ES-I3 (cell line): Measurements from ENCODE around the gene MICAL2.

Experiments used
- H3K36me3 ChIP-seq: 2 replicates; pipeline ENCODE4 v1.6.1; 2013; ENCODE audit warnings: mild to moderate bottlenecking, low read length, control low read depth, moderate library complexity; ENCODE audit not compliant: insufficient read depth
- H3K4me1 ChIP-seq: 2 replicates; pipeline ENCODE4 v1.6.1; 2013; ENCODE audit warnings: mild to moderate bottlenecking, control low read depth, low read length; ENCODE audit not compliant: insufficient read depth
- H3K9ac ChIP-seq: 2 replicates; pipeline ENCODE4 v1.6.1; 2013; ENCODE audit warnings: low read depth, mild to moderate bottlenecking, low read length, moderate library complexity
- H3K9me3 ChIP-seq: 2 replicates; pipeline ENCODE4 v1.6.1; 2013; ENCODE audit warnings: mild to moderate bottlenecking, low read length, moderate library complexity; ENCODE audit not compliant: control insufficient read depth, insufficient read depth

MICAL2 gene

GRCh38 chr11:12280838-12281565, 170.6 kb downstream of the MICAL2 start:
- no peaks in the 10 kb centered on the region for H3K36me3 ChIP-seq
- H3K9ac ChIP-seq: no peak overlapping the region
- peaks cover 5% of the 10 kb centered on the region; the same call in 1 of the 2 replicates for H3K4me1 ChIP-seq
- H3K9me3 ChIP-seq: no peaks in the 10 kb centered on the region

GRCh38 chr11:12281571-12282478, 171.4 kb downstream of the MICAL2 start:
- peaks cover 8% of the 10 kb centered on the region for H3K4me1 ChIP-seq
- H3K36me3 ChIP-seq: no peaks in the 10 kb centered on the region
- no peak overlapping the region for H3K9ac ChIP-seq
- H3K9me3 ChIP-seq: no peaks in the 10 kb centered on the region

- Histone ChIP-seq H3K9me3 (no peaks in the 10 kb centered on the region), H3K4me1 (peaks cover 15% of the 10 kb centered on the region), H3K36me3 (no peaks in the 10 kb centered on the region), H3K9ac (no peak overlapping the region)
These were observed 172.3 kb downstream of the MICAL2 start for GRCh38 chr11:12282676-12283075.

- no peaks in the 10 kb centered on the region for H3K9me3 ChIP-seq
- H3K36me3 ChIP-seq: no peaks in the 10 kb centered on the region
- peaks cover 23% of the 10 kb centered on the region for H3K4me1 ChIP-seq
- H3K9ac ChIP-seq: no peak overlapping the region
These were observed 174.1 kb downstream of the MICAL2 start for GRCh38 chr11:12284316-12285050.

- Histone ChIP-seq H3K9ac (no peak overlapping the region), H3K36me3 (no peaks in the 10 kb centered on the region), H3K9me3 (no peaks in the 10 kb centered on the region), H3K4me1 (peaks cover 23% of the 10 kb centered on the region)
These were observed 174.7 kb downstream of the MICAL2 start for GRCh38 chr11:12285106-12285505.

GRCh38 chr11:12285811-12286222, 175.4 kb downstream of the MICAL2 start:
- Histone ChIP-seq H3K9me3 (no peaks in the 10 kb centered on the region), H3K36me3 (no peaks in the 10 kb centered on the region), H3K4me1 (peaks cover 23% of the 10 kb centered on the region), H3K9ac (no peak overlapping the region)

GRCh38 chr11:12286606-12287005, 176.2 kb downstream of the MICAL2 start:
- H3K4me1 ChIP-seq: peaks cover 23% of the 10 kb centered on the region
- H3K36me3 ChIP-seq: no peaks in the 10 kb centered on the region
- H3K9ac ChIP-seq: no peak overlapping the region
- H3K9me3 ChIP-seq: no peaks in the 10 kb centered on the region

GRCh38 chr11:12287009-12287373, 176.6 kb downstream of the MICAL2 start:
- no peak overlapping the region for H3K9ac ChIP-seq
- no peaks in the 10 kb centered on the region for H3K9me3 ChIP-seq
- peaks cover 23% of the 10 kb centered on the region for H3K4me1 ChIP-seq

GRCh38 chr11:12287374-12288211, 177.2 kb downstream of the MICAL2 start:
- H3K36me3 ChIP-seq: no peaks in the 10 kb centered on the region
- no peak overlapping the region for H3K9ac ChIP-seq
- no peaks in the 10 kb centered on the region for H3K9me3 ChIP-seq
- peaks cover 23% of the 10 kb centered on the region for H3K4me1 ChIP-seq

More at GRCh38 chr11:12287009-12287373, 176.6 kb downstream of the MICAL2 start:
- no peaks in the 10 kb centered on the region for H3K36me3 ChIP-seq

- Histone ChIP-seq H3K9me3 (no peaks in the 10 kb centered on the region), H3K36me3 (no peaks in the 10 kb centered on the region), H3K9ac (no peak overlapping the region), H3K4me1 (peaks cover 23% of the 10 kb centered on the region)
These were observed 178.0 kb downstream of the MICAL2 start for GRCh38 chr11:12288212-12288930.

- Histone ChIP-seq H3K9me3 (no peaks in the 10 kb centered on the region), H3K9ac (no peak overlapping the region), H3K36me3 (no peaks in the 10 kb centered on the region), H3K4me1 (peaks cover 23% of the 10 kb centered on the region)
These were observed 178.7 kb downstream of the MICAL2 start for GRCh38 chr11:12288931-12289666.

GRCh38 chr11:12289667-12290476, 179.5 kb downstream of the MICAL2 start:
- H3K9ac ChIP-seq: no peak overlapping the region
- no peaks in the 10 kb centered on the region for H3K36me3 ChIP-seq
- no peaks in the 10 kb centered on the region for H3K9me3 ChIP-seq
- peaks cover 21% of the 10 kb centered on the region for H3K4me1 ChIP-seq
